HG03469 (cell line): Measurements from ENCODE around the gene UFC1.

ENCODE experiments used
- ATAC-seq: cut with Tn5 transposase; IDR thresholded peaks from one replicate; pipeline ENCODE4 v1.9.1; 2021; ENCODE audit warnings: mild to moderate bottlenecking, moderate library complexity, moderate number of reproducible peaks; ENCODE audit not compliant: unreplicated experiment

The UFC1 gene

DNA sequence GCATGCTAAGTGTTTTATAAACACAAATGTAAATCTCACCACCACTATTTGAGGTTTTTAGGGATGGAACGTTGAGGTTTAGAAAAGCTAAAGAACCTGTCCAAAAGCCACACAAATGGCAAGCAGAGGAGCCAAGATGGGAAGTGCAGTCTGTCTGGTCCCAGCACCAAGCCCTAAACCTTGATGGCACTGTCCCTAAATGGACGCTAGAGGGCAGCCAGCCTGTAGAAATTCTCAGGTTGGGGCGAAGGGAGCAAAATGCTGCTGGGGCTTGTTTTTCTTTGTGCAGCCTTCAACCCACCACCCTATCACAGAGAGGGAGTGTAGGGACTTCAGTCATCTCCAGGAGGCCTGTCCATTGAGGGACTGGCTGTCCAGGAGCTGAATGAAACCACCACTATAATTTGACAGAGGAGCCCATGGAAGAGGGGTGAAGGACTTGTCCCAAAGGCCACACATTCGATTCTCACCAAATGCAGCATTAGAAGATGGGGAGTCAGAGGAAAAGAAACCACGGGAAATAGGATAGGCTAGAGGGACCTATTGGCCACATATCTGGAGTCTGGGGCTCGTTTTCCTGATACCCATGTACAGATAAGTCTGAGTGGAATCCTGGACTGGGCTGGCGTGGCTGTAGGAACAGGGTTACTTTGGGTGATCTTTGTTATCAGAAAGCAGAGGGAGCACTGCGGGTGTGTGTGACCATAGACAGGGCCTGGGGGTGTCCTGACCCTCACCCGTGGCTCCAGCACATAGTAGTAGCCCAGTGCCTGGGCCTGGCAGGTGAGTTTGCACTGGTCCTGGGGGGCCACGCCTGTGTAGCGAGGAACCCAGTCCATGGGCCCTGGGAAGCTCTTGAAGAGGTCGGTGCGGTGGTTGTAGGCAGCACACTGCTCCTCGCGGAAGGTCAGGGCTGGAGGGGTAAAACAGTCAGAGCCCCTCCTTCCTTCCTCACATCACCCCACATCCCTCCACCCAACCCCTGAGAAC is 39.0 kb downstream of the UFC1 start:
- ATAC-seq = no peak

- ATAC-seq = no peak
Observed at GRCh38 chr1:161193561-161194235, 39.9 kb downstream of the UFC1 start.

GRCh38 chr1:161195171-161195570 is 41.4 kb downstream of the UFC1 start:
- ATAC-seq = no peak

DNA sequence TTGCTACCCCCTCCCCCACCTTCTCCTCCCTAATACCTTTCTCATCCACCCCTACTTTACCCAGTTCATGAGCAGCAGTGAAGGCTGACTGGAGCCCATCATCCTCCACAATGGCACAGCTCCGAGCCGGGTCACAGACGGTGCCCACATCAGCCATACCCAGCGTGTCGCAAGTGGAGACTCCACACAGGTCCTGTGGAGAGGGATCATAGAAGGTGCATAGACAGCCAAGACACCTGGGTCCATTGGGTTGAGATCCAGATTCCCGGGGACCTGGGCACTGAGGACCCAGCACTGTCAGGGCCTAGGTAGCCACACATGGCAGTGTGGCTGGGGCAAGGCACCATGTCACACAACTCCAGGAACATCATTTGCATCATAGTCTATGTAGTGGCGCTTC is 42.3 kb downstream of the UFC1 start:
- ATAC-seq = no peak

DNA sequence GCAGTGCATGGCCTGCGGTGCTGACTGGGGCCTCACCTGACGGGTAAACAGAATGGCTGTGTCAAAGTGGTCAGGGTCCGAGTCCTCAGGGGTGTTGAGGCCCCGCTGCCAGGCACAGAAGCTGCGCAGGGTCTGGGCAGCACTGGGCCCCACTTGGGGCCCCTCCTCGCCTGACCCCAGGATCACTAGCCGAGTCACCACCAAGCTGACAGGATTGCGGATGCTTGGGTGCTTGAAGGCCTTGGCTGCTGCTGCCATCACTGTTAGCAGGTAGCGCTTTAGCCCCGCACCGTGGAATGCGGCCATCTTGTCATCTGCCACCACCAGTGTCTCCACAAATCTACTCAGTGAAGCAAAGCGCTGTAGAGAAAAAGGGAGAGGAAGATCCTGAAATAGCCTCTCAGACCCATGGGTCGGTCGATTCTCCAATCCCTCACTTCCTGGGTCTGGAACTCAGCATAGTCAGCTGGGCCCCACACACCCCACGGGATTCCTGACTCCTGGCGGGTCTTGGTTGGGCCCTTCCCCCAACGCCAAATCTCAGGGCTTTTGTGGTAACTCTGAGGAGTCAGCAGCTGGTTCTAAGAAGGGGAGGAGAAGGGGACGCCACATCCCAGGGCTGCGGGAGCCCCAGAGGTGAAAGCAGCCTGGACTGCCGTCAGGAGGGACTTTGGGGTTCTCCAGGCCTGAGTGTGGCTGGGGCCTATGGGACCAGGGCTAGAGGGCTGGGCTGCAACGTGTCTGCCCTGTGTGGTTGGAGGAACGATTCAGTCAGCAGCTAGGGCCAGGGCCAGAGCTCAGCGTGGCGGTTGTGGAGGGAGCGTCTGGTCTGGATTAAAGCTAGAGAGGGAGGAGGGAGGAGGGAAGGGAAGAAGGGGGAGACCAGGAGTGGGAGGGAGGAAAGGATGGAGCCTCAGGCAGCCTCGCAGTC is 43.0 kb downstream of the UFC1 start:
- no peak for ATAC-seq

- ATAC-seq = no peak
Observed at GRCh38 chr1:161197560-161198193, 43.9 kb downstream of the UFC1 start.

- no peak for ATAC-seq
Observed at GRCh38 chr1:161198194-161198896, 44.6 kb downstream of the UFC1 start.

DNA sequence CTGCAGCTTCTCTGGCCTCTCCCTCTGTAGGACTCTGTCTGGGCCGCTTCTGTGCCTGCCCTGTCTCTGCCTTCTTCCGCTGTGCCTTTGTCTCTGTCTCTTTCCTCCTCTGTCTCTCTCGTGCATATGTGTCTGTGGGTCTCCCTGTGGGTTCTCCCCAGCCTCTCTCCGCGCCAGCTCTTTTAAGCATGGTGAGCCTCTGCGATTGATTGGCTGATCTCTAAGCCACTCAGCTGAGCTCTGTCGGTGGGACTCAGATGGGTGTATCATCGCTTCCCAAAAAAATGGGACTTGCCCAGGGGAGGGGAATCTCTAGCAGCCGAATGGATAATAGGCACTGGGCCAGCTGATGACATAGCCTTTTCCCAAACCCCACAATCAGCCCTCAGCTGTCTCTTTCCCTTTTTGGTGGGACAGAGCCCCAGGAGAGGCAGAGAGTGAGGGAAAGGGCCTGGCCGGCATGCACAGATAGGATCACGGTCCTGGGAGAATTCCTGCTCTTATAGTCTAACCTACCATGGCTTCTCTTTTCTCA is 45.2 kb downstream of the UFC1 start, which contains the start of gene ADAMTS4:
Gene ADAMTS4, minus strand, starts transcription at position 158 of the 535 bp plus-strand sequence. CDS start 427 bp downstream, outside the sequence.
- no peak for ATAC-seq

DNA sequence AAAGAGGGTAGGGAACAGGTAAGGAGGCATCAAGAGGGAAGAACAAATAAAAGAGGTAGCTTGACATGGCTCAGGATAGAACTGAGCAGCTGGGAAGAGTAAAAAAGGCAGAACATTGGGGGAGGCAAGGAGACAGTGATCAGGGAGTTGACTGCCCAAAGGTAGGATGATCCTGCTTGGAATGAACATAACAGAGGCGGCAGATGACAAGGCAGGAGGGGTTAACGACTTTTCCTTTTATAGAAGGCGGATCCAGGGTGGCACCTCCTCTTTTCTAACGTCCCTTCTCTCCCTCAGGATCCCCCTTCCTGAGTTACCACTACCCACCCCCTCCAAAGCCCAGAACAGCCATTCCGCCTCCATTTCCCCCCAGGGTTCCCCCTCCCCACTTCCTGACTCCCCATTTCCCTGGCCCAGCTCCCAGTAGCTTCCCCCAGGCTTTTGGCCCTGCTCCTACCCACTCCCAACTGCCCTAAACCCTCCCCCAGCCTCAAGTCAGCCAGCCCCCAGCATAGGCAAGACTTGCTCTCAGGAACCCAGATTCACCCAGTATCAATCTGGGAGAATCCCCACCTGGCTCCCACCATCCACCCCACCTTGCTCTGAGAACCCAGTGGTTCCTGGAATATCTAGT is 45.8 kb downstream of the UFC1 start:
- no peak for ATAC-seq

GRCh38 chr1:161200421-161200991 is 46.7 kb downstream of the UFC1 start:
- no peak for ATAC-seq

GRCh38 chr1:161200992-161201835 is 47.4 kb downstream of the UFC1 start:
- no peak for ATAC-seq

DNA sequence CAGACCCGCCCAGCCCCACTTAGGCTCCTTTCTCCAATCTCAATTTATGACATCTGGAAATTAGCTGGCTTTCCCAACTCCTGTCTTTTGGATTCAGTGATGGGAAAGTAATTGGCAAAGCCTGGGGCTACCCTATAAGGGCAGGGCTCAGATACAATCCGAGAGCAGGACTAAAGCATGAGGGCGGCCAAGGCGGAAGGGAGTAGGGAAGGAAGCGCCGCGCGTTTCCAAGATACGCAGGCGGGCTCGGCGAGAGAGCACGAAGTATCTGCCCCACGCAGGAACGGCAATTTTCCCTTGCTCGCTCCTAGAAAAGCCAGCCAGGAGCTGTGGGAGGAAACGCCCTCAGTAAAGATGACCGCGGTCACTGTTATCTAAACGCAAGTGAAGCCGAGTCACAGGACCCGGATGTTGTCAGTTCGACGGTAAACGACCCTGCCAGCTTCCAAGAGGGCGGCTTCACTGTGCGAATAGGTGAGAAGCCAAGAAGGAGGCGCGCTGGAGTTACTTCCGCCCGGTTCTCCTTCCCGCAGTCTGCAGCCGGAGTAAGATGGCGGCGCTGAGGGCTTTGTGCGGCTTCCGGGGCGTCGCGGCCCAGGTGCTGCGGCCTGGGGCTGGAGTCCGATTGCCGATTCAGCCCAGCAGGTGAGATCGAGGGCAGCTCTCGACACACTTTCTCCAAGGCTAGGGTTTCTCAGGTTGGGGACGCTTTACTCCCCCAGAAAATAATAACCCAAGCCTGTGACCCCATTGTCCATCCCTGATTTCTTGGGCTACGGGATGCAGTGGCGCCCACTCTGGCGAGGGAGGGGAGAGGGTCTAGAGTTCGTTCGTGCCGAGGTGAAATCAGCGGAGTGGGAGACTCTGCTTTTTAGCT is 48.3 kb downstream of the UFC1 start, which contains the start of gene NDUFS2:
Gene NDUFS2, plus strand, starts transcription at position 532 of the 877 bp plus-strand sequence. Its CDS starts 19 bp downstream, at position 551.
- peak; percentile 79 for ATAC-seq

DNA sequence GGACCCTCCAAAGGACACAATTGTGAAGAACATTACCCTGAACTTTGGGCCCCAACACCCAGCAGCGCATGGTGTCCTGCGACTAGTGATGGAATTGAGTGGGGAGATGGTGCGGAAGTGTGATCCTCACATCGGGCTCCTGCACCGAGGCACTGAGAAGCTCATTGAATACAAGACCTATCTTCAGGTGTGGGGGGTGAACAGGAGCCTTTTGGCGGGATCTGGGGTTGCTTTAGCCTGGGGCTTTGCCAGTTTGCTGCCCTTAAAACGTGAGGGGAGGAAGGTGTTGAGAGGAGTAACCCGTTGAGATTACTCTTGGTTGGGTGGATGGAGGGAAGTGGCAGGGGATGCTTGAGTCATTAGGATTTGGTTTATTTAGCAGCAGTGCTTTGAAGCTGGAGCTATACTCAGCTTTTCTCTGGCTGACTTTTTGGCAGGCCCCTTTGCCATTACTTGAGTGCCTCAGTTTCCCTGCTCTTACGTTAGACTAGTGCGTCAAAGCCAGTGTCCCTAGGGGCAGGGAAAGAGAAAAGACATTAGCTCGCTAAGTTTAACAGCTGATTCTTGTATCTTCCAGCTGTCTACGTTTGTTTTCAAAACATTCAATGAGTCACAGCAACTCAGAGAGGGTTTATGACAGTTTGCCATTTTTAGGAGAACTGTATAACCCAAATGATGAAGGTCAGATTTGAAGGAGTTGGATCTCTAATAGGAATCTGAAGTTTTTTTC is 52.8 kb downstream of the UFC1 start:
- no peak for ATAC-seq

DNA sequence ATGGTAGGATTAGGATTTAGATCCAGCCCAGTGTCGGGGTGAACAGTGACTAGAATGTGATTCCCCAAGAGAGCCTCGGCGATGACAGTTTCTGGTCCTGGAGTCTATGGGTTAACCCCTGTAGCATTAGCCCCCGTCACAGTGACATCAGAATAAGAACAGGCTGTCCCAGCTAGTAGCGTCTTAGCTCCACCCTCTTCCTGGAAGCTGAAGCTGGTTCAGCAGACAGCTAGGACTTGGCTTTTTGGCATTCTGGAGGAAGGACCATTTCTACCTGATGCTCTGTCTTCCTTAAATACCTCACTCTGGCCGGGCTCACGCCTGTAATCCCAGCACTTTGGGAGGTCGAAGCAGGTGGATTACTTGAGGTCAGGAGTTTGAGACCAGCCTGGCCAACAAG is 53.4 kb downstream of the UFC1 start:
- ATAC-seq = no peak
